Adipocyte (in vitro differentiated cells): ENCODE data around the gene GPR155.
A peak's percentile ranks its signal among the peaks of the same experiment; 100 is the strongest.

Source experiments
- DNase-seq: peaks from one replicate; pipeline ENCODE4 v3.0.0-alpha.2; 2015; ENCODE audit warnings: low read depth
- H3K27me3 ChIP-seq: replicated peaks from 2 replicates; pipeline ENCODE4 v1.7.0; 2013; ENCODE audit warnings: mild to moderate bottlenecking, low read length, moderate library complexity; ENCODE audit not compliant: control insufficient read depth, insufficient read depth
- H3K36me3 ChIP-seq: 2 replicates; pipeline ENCODE4 v1.7.0; 2013; ENCODE audit warnings: low read length, mild to moderate bottlenecking, moderate library complexity; ENCODE audit not compliant: control insufficient read depth, insufficient read depth, severe bottlenecking
- H3K4me1 ChIP-seq: 2 replicates; pipeline ENCODE4 v1.7.0; 2013; ENCODE audit warnings: mild to moderate bottlenecking, low read length, moderate library complexity; ENCODE audit not compliant: control insufficient read depth, insufficient read depth
- H3K4me3 ChIP-seq: 2 replicates; pipeline ENCODE4 v1.7.0; 2013; ENCODE audit warnings: mild to moderate bottlenecking, low read length, moderate library complexity
- H3K9ac ChIP-seq: 2 replicates; pipeline ENCODE4 v1.7.0; 2013; ENCODE audit warnings: mild to moderate bottlenecking, low read length, moderate library complexity
- H3K9me3 ChIP-seq: 2 replicates; pipeline ENCODE4 v1.7.0; 2013; ENCODE audit warnings: mild to moderate bottlenecking, low read length, moderate library complexity; ENCODE audit not compliant: control insufficient read depth

GPR155 gene

DNA sequence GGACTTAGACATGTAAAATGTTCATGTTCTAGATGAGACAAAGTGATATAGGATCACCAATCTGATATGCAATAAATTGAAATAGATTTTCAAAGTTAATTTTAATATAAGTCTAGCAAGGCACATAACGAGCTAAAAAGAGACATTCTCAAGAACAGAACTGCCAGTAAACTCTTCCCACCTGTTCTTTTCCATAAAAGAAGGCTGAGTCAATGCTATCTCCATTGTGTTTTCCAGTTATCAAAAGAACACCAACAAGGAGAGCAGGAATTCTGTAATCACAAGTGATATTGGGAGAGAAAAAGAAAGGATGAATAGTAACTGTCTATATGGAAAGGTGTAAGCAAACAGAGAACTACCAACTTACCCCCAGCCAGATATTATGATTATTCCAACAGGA lies 25.6 kb downstream of the GPR155 start:
- Histone ChIP-seq H3K4me3 (no peak overlapping the region), H3K9ac (no peak overlapping the region), H3K27me3 (no peaks in the 10 kb centered on the region), H3K36me3 (no peaks in the 10 kb centered on the region), H3K4me1 (no peaks in the 10 kb centered on the region), H3K9me3 (no peaks in the 10 kb centered on the region)
- DNase-seq = no peak

- DNase-seq = no peak
- Histone ChIP-seq H3K36me3 (no peaks in the 10 kb centered on the region), H3K9ac (no peak overlapping the region), H3K27me3 (no peaks in the 10 kb centered on the region), H3K4me3 (no peak overlapping the region), H3K4me1 (no peaks in the 10 kb centered on the region), H3K9me3 (no peaks in the 10 kb centered on the region)
Measured at GRCh38 chr2:174454566-174454965, 32.3 kb downstream of the GPR155 start.

DNA sequence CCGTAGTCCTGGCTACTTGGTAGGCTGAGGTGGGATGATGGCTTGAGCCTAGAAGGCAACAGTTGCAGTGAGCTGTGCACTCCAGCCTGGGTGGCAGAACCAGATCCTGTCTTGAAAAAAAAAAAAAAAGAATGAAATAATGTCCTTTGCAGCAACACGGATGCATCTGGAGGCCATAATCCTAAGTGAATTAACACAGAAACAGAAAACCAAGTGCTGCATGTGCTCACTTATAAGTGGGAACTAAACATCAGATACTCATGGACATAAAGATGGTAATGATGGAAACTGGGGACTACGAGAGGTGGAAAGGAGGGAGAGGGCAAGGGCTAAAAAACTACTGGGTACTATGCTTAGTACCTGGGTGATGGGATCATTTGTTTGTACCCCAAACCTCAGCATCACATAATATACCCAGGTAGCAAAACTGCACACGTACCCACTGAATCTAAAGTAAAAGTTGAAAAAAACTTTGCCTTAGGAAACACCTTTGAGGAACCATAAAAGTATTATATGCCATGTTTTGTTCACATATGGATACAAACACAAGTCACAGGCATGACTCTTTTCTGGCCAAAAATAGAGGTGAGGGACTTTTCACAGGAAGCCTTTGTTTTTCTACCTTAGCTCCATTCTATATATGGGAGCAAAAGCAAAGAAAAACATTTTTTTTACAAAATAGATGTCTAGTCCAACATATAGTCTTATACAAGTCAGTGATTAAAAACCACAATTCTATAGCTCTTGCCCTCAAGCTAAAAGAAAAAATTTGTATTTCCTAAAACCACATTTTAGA lies 36.6 kb downstream of the GPR155 start:
- no peak for DNase-seq
- no peaks in the 10 kb centered on the region for H3K9me3 ChIP-seq
- no peaks in the 10 kb centered on the region for H3K36me3 ChIP-seq
- H3K4me3 ChIP-seq = no peak overlapping the region
- no peaks in the 10 kb centered on the region for H3K27me3 ChIP-seq
- H3K9ac ChIP-seq = no peak overlapping the region
- peaks cover under 1% of the 10 kb centered on the region for H3K4me1 ChIP-seq

DNA sequence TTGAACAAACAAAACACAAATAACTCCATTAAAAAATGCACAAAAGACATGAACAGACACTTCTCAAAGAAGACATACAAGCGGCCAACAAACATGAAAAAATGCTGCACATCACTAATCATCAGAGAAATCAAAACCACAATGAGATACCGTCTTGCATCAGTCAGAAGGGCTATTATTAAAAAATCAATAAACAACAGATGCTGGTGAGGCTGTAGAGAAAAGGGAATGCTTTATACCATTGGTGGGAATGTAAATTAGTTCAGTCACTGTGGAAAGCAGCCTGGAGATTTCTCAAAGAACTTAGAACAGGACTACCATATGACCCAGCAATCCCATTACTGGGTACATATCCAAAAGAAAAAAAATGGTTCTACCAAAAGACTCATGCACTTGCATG lies 37.8 kb downstream of the GPR155 start:
- Histone ChIP-seq H3K27me3 (no peaks in the 10 kb centered on the region), H3K4me1 (peaks cover 4% of the 10 kb centered on the region), H3K4me3 (no peak overlapping the region), H3K9me3 (no peaks in the 10 kb centered on the region), H3K36me3 (no peaks in the 10 kb centered on the region), H3K9ac (no peak overlapping the region)
- no peak for DNase-seq

DNA sequence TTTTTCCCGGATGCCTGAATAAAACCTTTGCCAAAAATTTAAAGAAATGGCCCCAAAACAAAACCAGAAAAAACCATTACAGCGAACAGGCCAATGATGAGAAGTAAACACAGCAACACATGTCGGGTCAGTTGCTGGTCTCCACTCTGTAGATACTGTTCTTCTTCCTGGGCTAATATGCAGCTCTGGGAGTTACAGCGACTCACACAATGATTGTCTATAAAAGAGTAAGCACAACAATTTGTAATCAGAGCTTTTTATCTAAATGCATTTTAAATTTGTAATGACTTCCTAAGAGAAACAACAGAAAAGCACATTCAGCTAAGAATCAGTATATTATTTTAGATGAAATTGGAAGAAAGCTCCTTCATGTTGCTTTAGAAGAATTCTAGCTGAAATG lies 40.3 kb downstream of the GPR155 start:
- no peak for DNase-seq
- no peaks in the 10 kb centered on the region for H3K27me3 ChIP-seq
- H3K9ac ChIP-seq = no peak overlapping the region
- H3K4me1 ChIP-seq = peaks cover 17% of the 10 kb centered on the region
- no peaks in the 10 kb centered on the region for H3K36me3 ChIP-seq
- no peaks in the 10 kb centered on the region for H3K9me3 ChIP-seq
- H3K4me3 ChIP-seq = no peak overlapping the region

DNA sequence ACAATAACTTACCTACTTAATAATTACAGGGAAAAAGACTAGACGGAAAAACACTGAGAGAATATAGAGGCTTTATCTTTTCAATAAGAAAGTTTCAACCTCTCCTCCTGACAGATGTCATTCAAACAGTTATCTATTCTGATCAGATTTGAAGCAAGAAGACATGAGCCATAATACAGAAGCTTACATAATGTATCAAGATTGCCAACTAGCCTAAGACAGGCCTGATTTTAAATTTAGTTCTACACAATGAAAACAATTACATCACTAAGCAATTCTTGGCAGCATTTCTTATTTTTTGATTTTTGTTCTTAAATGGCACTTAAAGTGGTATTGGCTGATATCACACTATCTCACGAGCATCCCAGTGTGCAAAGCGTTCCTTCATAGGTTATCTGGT lies 41.6 kb downstream of the GPR155 start:
- H3K9me3 ChIP-seq = no peaks in the 10 kb centered on the region
- peaks cover 17% of the 10 kb centered on the region for H3K4me1 ChIP-seq
- H3K4me3 ChIP-seq = no peak overlapping the region
- peak; percentile 26 for DNase-seq
- H3K9ac ChIP-seq = no peak overlapping the region
- H3K36me3 ChIP-seq = no peaks in the 10 kb centered on the region
- H3K27me3 ChIP-seq = no peaks in the 10 kb centered on the region

DNA sequence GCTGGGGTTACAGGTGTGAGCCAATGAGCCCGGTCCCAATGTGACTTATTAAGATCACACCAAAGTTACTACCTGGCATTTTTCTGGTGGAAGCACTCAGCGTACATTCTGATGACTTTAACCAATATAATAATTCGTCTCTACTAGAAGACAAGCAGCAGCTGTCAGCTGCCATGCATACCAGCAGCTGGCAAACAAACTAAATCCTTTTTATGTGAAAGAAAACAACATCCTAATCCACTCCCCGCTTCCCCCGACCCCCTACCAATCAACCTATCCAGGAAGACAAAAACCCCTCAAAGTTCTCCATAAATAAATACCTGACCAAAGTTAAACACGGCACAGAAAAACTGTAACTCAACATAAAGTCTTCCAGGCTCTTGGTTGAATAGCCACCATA lies 42.1 kb downstream of the GPR155 start:
- H3K27me3 ChIP-seq = no peaks in the 10 kb centered on the region
- no peak overlapping the region for H3K9ac ChIP-seq
- H3K4me1 ChIP-seq = peaks cover 17% of the 10 kb centered on the region
- no peak for DNase-seq
- H3K36me3 ChIP-seq = no peaks in the 10 kb centered on the region
- no peaks in the 10 kb centered on the region for H3K9me3 ChIP-seq
- no peak overlapping the region for H3K4me3 ChIP-seq

GRCh38 chr2:174442546-174443510 lies 44.0 kb downstream of the GPR155 start:
- H3K4me3 ChIP-seq = peak overlapping the region; percentile 10
- H3K4me1 ChIP-seq = peaks cover 20% of the 10 kb centered on the region
- H3K36me3 ChIP-seq = no peaks in the 10 kb centered on the region
- no peaks in the 10 kb centered on the region for H3K9me3 ChIP-seq
- peak; percentile 75 for DNase-seq
- H3K27me3 ChIP-seq = no peaks in the 10 kb centered on the region
- no peak overlapping the region for H3K9ac ChIP-seq

GRCh38 chr2:174439950-174440349 lies 46.9 kb downstream of the GPR155 start:
- Histone ChIP-seq H3K4me3 (no peak overlapping the region), H3K9me3 (no peaks in the 10 kb centered on the region)
- no peak for DNase-seq

GRCh38 chr2:174439323-174439722 lies 47.5 kb downstream of the GPR155 start:
- Histone ChIP-seq H3K4me3 (no peak overlapping the region), H3K9ac (no peak overlapping the region), H3K4me1 (peaks cover 16% of the 10 kb centered on the region), H3K36me3 (peaks cover 4% of the 10 kb centered on the region), H3K9me3 (no peaks in the 10 kb centered on the region), H3K27me3 (no peaks in the 10 kb centered on the region)
- DNase-seq = no peak

More at GRCh38 chr2:174439950-174440349, 46.9 kb downstream of the GPR155 start:
- no peak overlapping the region for H3K9ac ChIP-seq
- H3K4me1 ChIP-seq = peaks cover 17% of the 10 kb centered on the region
- no peaks in the 10 kb centered on the region for H3K27me3 ChIP-seq
- peaks cover 4% of the 10 kb centered on the region for H3K36me3 ChIP-seq

DNA sequence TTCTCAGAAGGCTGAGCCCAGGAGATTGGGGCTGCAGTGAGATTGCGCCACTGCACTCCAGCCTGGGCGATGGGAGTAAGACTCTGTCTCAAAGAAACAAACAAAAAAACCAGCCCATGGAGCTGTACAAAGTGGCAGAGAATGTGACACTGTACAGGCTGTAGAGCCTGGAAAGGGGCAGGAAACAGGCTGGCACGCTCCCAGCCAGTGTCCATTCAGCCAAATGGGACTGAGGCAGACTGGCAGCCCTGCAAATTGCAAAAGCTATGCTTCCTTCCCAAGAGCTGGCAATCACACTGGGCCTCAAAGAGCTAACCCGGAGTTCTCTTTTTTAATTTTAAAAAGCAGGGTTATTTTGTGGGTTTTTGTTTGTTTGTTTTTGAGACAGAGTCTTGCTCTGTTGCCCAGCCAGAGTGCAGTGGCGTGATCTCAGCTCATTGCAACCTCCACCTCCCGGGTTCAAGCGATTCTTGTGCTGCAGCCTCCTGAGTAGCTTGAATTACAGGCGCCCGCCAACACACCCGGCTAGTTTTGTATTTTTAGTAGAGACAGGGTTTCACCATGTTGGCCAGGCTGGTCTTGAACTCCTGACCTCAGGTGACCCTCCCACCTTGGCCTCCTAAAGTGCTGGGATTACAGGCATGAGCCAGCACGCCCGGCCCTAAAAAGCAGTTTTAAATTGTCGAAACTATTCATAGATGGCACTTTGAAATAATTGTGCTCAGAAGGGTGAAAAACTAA lies 48.5 kb downstream of the GPR155 start:
- Histone ChIP-seq H3K36me3 (peaks cover 4% of the 10 kb centered on the region), H3K27me3 (no peaks in the 10 kb centered on the region), H3K4me3 (no peak overlapping the region), H3K4me1 (peaks cover 16% of the 10 kb centered on the region), H3K9ac (no peak overlapping the region), H3K9me3 (no peaks in the 10 kb centered on the region)
- DNase-seq = peak; percentile 6
